GM12878 (cell line): ENCODE measurements around the gene MAN2A2. TPM values are rescaled to one million over a fixed set of nuclear protein-coding genes. Genes with fewer than 3 reads are reported as not detected.

ENCODE experiments used
- ATF7 ChIP-seq: fragments of 450-650 bp; IDR thresholded peaks from 2 replicates; pipeline ENCODE4 v1.6.1; 2016; ENCODE audit warnings: low read depth, mild to moderate bottlenecking
- CEBPZ ChIP-seq: fragments of 150-350 bp; IDR thresholded peaks from 2 replicates; pipeline ENCODE4 v1.6.1; 2016; ENCODE audit warnings: low read depth, low read length
- E2F4 ChIP-seq: IDR thresholded peaks from 2 replicates; pipeline ENCODE4 v1.6.1; 2012; ENCODE audit warnings: low read depth, low read length, improper control_type of control experiment
- E4F1 ChIP-seq: fragments of 450-650 bp; IDR thresholded peaks from 2 replicates; pipeline ENCODE4 v1.6.1; 2018; ENCODE audit warnings: borderline replicate concordance, mild to moderate bottlenecking; ENCODE audit not compliant: partially characterized antibody
- EZH2 ChIP-seq: IDR thresholded peaks from 2 replicates; pipeline ENCODE4 v1.6.1; 2012; ENCODE audit warnings: low read depth, mild to moderate bottlenecking, control low read depth, inconsistent platforms, low read length, borderline replicate concordance; ENCODE audit not compliant: control insufficient read depth
- FOXK2 ChIP-seq: fragments of 450-650 bp; IDR thresholded peaks from 2 replicates; pipeline ENCODE4 v1.6.1; 2017; ENCODE audit warnings: mild to moderate bottlenecking, moderate library complexity
- HSF1 ChIP-seq: fragments of 150-350 bp; IDR thresholded peaks from 2 replicates; pipeline ENCODE4 v1.6.1; 2014; ENCODE audit warnings: mild to moderate bottlenecking, low read depth, low read length
- IKZF2 ChIP-seq, 2 experiments: fragments of 450-650 bp; IDR thresholded peaks; 2 replicates each; pipeline ENCODE4 v1.6.1; 2017; ENCODE audit warnings: mild to moderate bottlenecking in 2 of 2, moderate library complexity in 2 of 2
- JUNB ChIP-seq: IDR thresholded peaks from 2 replicates; pipeline ENCODE4 v1.6.1; 2016; ENCODE audit warnings: antibody characterized with exemption, mild to moderate bottlenecking
- MYC ChIP-seq: IDR thresholded peaks from 2 replicates; pipeline ENCODE4 v1.6.1; 2011; ENCODE audit warnings: mild to moderate bottlenecking, low read length, moderate library complexity, inconsistent platforms; ENCODE audit not compliant: insufficient read depth, insufficient replicate concordance, insufficient read length, severe bottlenecking
- NBN ChIP-seq: fragments of 450-650 bp; IDR thresholded peaks from 2 replicates; pipeline ENCODE4 v1.6.1; 2016
- NKRF ChIP-seq: fragments of 450-650 bp; conservative IDR thresholded peaks from 2 replicates; pipeline ENCODE4 v1.6.1; 2017; ENCODE audit warnings: mild to moderate bottlenecking, moderate library complexity
- PAX8 ChIP-seq: fragments of 450-650 bp; IDR thresholded peaks from 2 replicates; pipeline ENCODE4 v1.6.1; 2017; ENCODE audit warnings: mild to moderate bottlenecking, moderate library complexity
- RUNX3 ChIP-seq: IDR thresholded peaks from 2 replicates; pipeline ENCODE4 v1.6.1; 2012; ENCODE audit warnings: low read length, inconsistent platforms
- SP1 ChIP-seq: IDR thresholded peaks from one replicate; pipeline ENCODE4 v1.6.1; 2011; ENCODE audit warnings: low read depth, low read length
- YBX1 ChIP-seq: fragments of 450-650 bp; IDR thresholded peaks from 2 replicates; pipeline ENCODE4 v1.6.1; 2016; ENCODE audit warnings: antibody characterized with exemption
- ZSCAN29 ChIP-seq: fragments of 450-650 bp; IDR thresholded peaks from 2 replicates; pipeline ENCODE4 v1.6.1; 2017; ENCODE audit warnings: mild to moderate bottlenecking, moderate library complexity
- polyA plus RNA-seq, 11 experiments: library from polyadenylated mRNA; depleted of rRNA in 4 of 11; unstranded in 6 of 11; stranded (reverse) in 5 of 11; fragments of >200 nt; fragmentation: Nextera tagmentation in 4 of 11; fragmentation: Illumina TruSeq in 1 of 11; extraction: Ambion mirVana in 4 of 11; extraction: Trizol in 1 of 11; gene quantifications; 1 replicate in 1 of 11; 2 replicates in 10 of 11; pipeline versions ENCODE4 v1.2.1 to v1.2.3, GENCODE V29; 2011 to 2016; ENCODE audit warnings: inconsistent platforms in 2 of 11, missing spikeins in 2 of 11, low read depth in 1 of 11
- total RNA-seq, 4 experiments: library from RNA; depleted of rRNA in 3 of 4; stranded (reverse); fragments of >200 nt in 3 of 4; fragmentation: Illumina TruSeq in 1 of 4; extraction: Trizol in 1 of 4; gene quantifications; 2 replicates each; pipeline versions ENCODE4 v1.2.1 to v1.2.3, GENCODE V29; 2013 to 2021

Gene MAN2A2
- total and polyA plus RNA-seq, 10 of the 15 experiments (the other 5 are each of a cell fraction or from before 2014, with no cell fraction given) = 4.2 to 79.4 (median 23.2) TPM

GRCh38 chr15:90931828-90932659 is 28.9 kb downstream of the MAN2A2 start, which contains the start of gene HDDC3 (continued):
- TF ChIP-seq CEBPZ (no peak), RUNX3 (no peak), E4F1 (no peak), IKZF2 (IDR thresholded peaks at IDR 0.05) (peak; percentile 27 to 46; a peak in 2 of 4 replicates), ATF7 (peak; percentile 48), FOXK2 (no peak; the same call in 1 of the 2 replicates), ZSCAN29 (no peak), HSF1 (no peak), NKRF (peak; percentile 79), E2F4 (0 out of 2 replicates have a peak, but pooled peaks have one; percentile 48), MYC (peak; percentile 43), PAX8 (no peak), SP1 (no peak), YBX1 (no peak), EZH2 (no peak), JUNB (no peak), NBN (peak; percentile 71; the same call in 1 of the 2 replicates)
